DOHH2 (cell line): Measurements from ENCODE around the gene PCYOX1L.

Experiments
- H3F3A ChIP-seq: fragments of 200-600 bp; sonication (generic), shearing (Covaris generic); 2 replicates; pipeline ENCODE4 v1.6.0; 2016; ENCODE audit warnings: antibody characterized with exemption, mild to moderate bottlenecking; ENCODE audit not compliant: control insufficient read depth, insufficient read depth
- H3K27ac ChIP-seq: fragments of 200-600 bp; sonication (generic); 2 replicates; pipeline ENCODE4 v1.5.1; 2014; ENCODE audit warnings: low read depth, mild to moderate bottlenecking, low read length, moderate library complexity
- H3K27me3 ChIP-seq: fragments of 200-600 bp; sonication (generic); 2 replicates; pipeline ENCODE4 v1.6.1; 2014; ENCODE audit warnings: mild to moderate bottlenecking, low read length, mixed read lengths; ENCODE audit not compliant: control insufficient read depth
- H3K36me3 ChIP-seq: fragments of 200-600 bp; sonication (generic); 2 replicates; pipeline ENCODE4 v1.6.1; 2014; ENCODE audit warnings: mild to moderate bottlenecking, low read length, moderate library complexity, mixed read lengths; ENCODE audit not compliant: control insufficient read depth
- H3K4me1 ChIP-seq: fragments of 200-600 bp; sonication (generic); 2 replicates; pipeline ENCODE4 v1.6.1; 2014; ENCODE audit warnings: mild to moderate bottlenecking, low read length, mixed read lengths; ENCODE audit not compliant: control insufficient read depth
- H3K4me2 ChIP-seq: fragments of 200-600 bp; sonication (generic); 2 replicates; pipeline ENCODE4 v1.6.0; 2014; ENCODE audit warnings: mild to moderate bottlenecking, low read length, moderate library complexity
- H3K4me3 ChIP-seq: fragments of 200-600 bp; sonication (generic); 2 replicates; pipeline ENCODE4 v1.5.1; 2014; ENCODE audit warnings: mild to moderate bottlenecking, low read length, mixed read lengths
- H3K79me2 ChIP-seq: fragments of 200-600 bp; sonication (generic); 2 replicates; pipeline ENCODE4 v1.6.1; 2014; ENCODE audit warnings: mild to moderate bottlenecking, low read length, mixed read lengths; ENCODE audit not compliant: control insufficient read depth
- H3K9me2 ChIP-seq: fragments of 200-600 bp; sonication (generic); replicated peaks from 2 replicates; pipeline ENCODE4 v1.6.1; 2014; ENCODE audit warnings: mild to moderate bottlenecking, low read length, mixed read lengths; ENCODE audit not compliant: control insufficient read depth
- H3K9me3 ChIP-seq: fragments of 200-600 bp; sonication (generic); 2 replicates; pipeline ENCODE4 v1.6.1; 2014; ENCODE audit warnings: antibody characterized with exemption, low read length, mixed read lengths; ENCODE audit not compliant: control insufficient read depth, insufficient read depth
- H4K20me1 ChIP-seq: fragments of 200-600 bp; sonication (generic); 2 replicates; pipeline ENCODE4 v1.6.0; 2014; ENCODE audit warnings: low read depth, mild to moderate bottlenecking, antibody characterized with exemption, low read length, moderate library complexity; ENCODE audit not compliant: control insufficient read depth, insufficient read depth
- CTCF ChIP-seq: fragments of 200-600 bp; sonication (generic); IDR thresholded peaks from one replicate; pipeline ENCODE4 v1.5.1; 2014; ENCODE audit warnings: antibody characterized with exemption, mild to moderate bottlenecking, low read depth, low read length; ENCODE audit not compliant: poor library complexity, severe bottlenecking
- EZH2phosphoT487 ChIP-seq: fragments of 200-600 bp; sonication (generic); IDR thresholded peaks from 2 replicates; pipeline ENCODE4 v1.6.1; 2017; ENCODE audit warnings: borderline replicate concordance, mild to moderate bottlenecking, antibody characterized with exemption, low read length, moderate library complexity, mixed read lengths

Gene PCYOX1L

GRCh38 chr5:149310947-149311658 is 46.7 kb upstream of the PCYOX1L start:
- Histone ChIP-seq H3K36me3 (no peaks in the 10 kb centered on the region), H3K9me3 (no peaks in the 10 kb centered on the region), H3F3A (no peaks in the 10 kb centered on the region), H3K4me3 (no peak overlapping the region), H3K27ac (no peak overlapping the region), H3K9me2 (no peaks in the 10 kb centered on the region), H3K27me3 (peaks cover 3% of the 10 kb centered on the region; the same call in 1 of the 2 replicates), H4K20me1 (no peaks in the 10 kb centered on the region), H3K4me1 (no peaks in the 10 kb centered on the region), H3K4me2 (no peak overlapping the region), H3K79me2 (no peaks in the 10 kb centered on the region)
- TF ChIP-seq CTCF (no peak), EZH2phosphoT487 (no peak)

- H3K79me2 ChIP-seq: no peaks in the 10 kb centered on the region
- no peaks in the 10 kb centered on the region for H3K36me3 ChIP-seq
- H3K4me3 ChIP-seq: no peak overlapping the region
- H4K20me1 ChIP-seq: no peaks in the 10 kb centered on the region
- peaks cover 3% of the 10 kb centered on the region; the same call in 1 of the 2 replicates for H3K27me3 ChIP-seq
- TF ChIP-seq EZH2phosphoT487 (no peak), CTCF (no peak)
- no peaks in the 10 kb centered on the region for H3K9me3 ChIP-seq
- no peak overlapping the region for H3K27ac ChIP-seq
- no peaks in the 10 kb centered on the region for H3K4me1 ChIP-seq
- H3F3A ChIP-seq: no peaks in the 10 kb centered on the region
- no peak overlapping the region for H3K4me2 ChIP-seq
- no peaks in the 10 kb centered on the region for H3K9me2 ChIP-seq
These were observed 44.5 kb upstream of the PCYOX1L start for GRCh38 chr5:149313151-149313841.

GRCh38 chr5:149314571-149315111 is 43.2 kb upstream of the PCYOX1L start:
- H3K27ac ChIP-seq: no peak overlapping the region

More at GRCh38 chr5:149314571-149315111, 43.2 kb upstream of the PCYOX1L start:
- Histone ChIP-seq H3K9me3 (no peaks in the 10 kb centered on the region), H3K36me3 (no peaks in the 10 kb centered on the region), H3F3A (no peaks in the 10 kb centered on the region), H4K20me1 (no peaks in the 10 kb centered on the region), H3K4me3 (no peak overlapping the region), H3K4me2 (no peak overlapping the region), H3K4me1 (no peaks in the 10 kb centered on the region), H3K27me3 (peaks cover 3% of the 10 kb centered on the region; the same call in 1 of the 2 replicates), H3K9me2 (no peaks in the 10 kb centered on the region), H3K79me2 (no peaks in the 10 kb centered on the region)
- TF ChIP-seq CTCF (peak; percentile 25), EZH2phosphoT487 (no peak)
